Measurements from ENCODE around the gene KCNAB2. TPM values are rescaled to one million over a fixed set of nuclear protein-coding genes. Genes with fewer than 3 reads are reported as not detected.

The KCNAB2 gene
- total RNA-seq, 2 donors from 2014 or later = 4.7 to 6.4 TPM

- no peaks in the 10 kb centered on the region for H3K36me3 ChIP-seq
- no peaks in the 10 kb centered on the region for H3K9me3 ChIP-seq
- TF ChIP-seq, protein P1, sequence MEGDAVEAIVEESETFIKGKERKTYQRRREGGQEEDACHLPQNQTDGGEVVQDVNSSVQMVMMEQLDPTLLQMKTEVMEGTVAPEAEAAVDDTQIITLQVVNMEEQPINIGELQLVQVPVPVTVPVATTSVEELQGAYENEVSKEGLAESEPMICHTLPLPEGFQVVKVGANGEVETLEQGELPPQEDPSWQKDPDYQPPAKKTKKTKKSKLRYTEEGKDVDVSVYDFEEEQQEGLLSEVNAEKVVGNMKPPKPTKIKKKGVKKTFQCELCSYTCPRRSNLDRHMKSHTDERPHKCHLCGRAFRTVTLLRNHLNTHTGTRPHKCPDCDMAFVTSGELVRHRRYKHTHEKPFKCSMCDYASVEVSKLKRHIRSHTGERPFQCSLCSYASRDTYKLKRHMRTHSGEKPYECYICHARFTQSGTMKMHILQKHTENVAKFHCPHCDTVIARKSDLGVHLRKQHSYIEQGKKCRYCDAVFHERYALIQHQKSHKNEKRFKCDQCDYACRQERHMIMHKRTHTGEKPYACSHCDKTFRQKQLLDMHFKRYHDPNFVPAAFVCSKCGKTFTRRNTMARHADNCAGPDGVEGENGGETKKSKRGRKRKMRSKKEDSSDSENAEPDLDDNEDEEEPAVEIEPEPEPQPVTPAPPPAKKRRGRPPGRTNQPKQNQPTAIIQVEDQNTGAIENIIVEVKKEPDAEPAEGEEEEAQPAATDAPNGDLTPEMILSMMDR (IDR thresholded peaks at IDR 0.05) = no peak
- H3K27me3 ChIP-seq = no peaks in the 10 kb centered on the region
- no peak overlapping the region for H3K4me3 ChIP-seq
- no peak for DNase-seq
- intact Hi-C loops (cut with DNase I) = no loop called here
- no peaks in the 10 kb centered on the region for H3K4me1 ChIP-seq
- no peak overlapping the region for H3K27ac ChIP-seq
- no peak overlapping the region for H3K9ac ChIP-seq (ENCODE audit: low read depth in 2 of 2, low read length in 2 of 2)
Observed at GRCh38 chr1:6103111-6103853, 57.6 kb downstream of the KCNAB2 start.

DNA sequence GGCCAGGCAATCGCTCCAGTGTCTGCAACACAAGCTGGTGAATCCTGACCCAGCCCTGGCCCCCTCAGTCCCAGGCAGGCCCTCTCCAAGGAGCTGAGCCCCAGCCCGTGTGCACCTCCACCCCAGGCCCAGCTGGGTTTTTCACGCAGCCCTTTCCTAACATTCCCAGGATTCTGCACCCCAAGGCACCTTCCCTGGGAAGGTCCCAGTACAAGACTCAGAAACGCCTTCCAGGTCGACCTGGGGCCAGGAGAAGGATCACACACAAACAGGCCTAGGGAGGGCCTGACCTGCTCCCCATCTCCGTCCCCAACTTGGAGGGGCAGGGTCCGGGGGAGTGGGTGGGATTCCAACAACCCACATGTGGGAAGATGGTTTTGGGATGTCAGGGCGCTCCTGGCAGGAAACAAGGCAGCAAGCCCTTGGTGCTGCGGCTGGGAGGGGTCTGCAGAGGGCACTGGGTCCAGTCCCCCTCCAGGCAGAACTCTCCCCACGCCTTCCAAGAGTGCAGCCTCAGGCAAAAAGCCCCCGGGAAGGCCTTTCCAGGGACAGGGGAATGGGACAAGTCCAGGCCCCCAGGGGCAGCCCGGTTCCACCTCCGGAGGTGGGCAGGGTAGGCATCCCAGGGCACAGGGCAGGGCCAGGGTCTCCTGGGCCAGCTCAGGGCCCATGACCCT, 58.3 kb downstream of the KCNAB2 start:
- Histone ChIP-seq H3K9me3 (no peaks in the 10 kb centered on the region), H3K36me3 (no peaks in the 10 kb centered on the region), H3K4me3 (no peak overlapping the region), H3K9ac (ENCODE audit: low read depth in 2 of 2, low read length in 2 of 2) (no peak overlapping the region), H3K27me3 (no peaks in the 10 kb centered on the region), H3K4me1 (no peaks in the 10 kb centered on the region), H3K27ac (no peak overlapping the region)
- no peak for DNase-seq
- intact Hi-C loops (cut with DNase I) = no loop called here
- TF ChIP-seq, protein P1 (IDR thresholded peaks at IDR 0.05) = no peak

DNA sequence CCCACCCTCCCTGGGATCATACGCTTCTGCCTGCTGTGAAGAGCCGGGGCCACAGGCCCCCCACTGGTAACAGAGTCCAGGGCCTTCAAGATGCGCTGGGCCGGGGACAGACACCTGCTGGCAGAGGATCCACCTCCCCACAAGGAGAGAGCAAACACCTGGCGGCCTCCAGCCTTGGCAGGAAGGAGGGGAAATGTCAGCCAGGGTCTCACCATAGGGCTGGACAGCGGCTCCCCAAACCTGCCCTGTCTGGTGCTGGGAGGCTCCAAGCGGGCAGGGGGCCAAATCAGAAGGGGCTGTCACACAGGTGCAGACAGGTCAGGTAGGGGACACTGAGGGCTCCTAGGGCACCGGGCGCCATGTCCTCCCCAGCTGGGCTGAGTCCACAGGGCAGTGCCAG, 58.9 kb downstream of the KCNAB2 start:
- DNase-seq = no peak

DNA sequence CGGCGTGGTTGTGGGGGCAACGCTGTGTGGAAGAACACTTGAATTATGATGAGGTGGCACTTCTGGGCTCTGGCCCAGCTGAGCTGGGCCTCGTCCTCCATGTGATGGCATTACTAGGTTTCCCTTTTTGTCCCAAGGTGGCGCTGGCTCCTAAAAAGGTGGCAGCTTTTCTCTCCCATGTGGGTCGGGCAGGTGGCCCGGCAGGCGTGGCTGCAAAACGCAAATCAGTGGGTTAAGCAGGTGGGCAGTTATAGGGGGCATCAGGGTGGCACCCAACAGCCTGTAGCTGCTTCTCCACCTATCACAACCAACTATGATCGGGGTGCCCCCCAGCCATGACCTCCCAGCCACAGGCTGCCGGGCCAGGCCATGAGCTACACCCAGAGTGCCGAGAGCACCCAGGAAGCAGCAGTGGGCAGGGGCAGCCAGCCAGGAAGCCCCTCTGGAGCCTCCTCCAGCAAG, 59.6 kb downstream of the KCNAB2 start:
- no peaks in the 10 kb centered on the region for H3K4me1 ChIP-seq
- no peak overlapping the region for H3K9ac ChIP-seq (ENCODE audit: low read depth in 2 of 2, low read length in 2 of 2)
- intact Hi-C loops (cut with DNase I) = no loop called here
- H3K9me3 ChIP-seq = no peaks in the 10 kb centered on the region
- no peak for DNase-seq
- no peak overlapping the region for H3K4me3 ChIP-seq
- no peak overlapping the region for H3K27ac ChIP-seq
- no peaks in the 10 kb centered on the region for H3K36me3 ChIP-seq
- TF ChIP-seq, protein P1 (IDR thresholded peaks at IDR 0.05) = no peak
- no peaks in the 10 kb centered on the region for H3K27me3 ChIP-seq

More for the DNA sequence above, 58.9 kb downstream of the KCNAB2 start:
- Histone ChIP-seq H3K4me3 (no peak overlapping the region), H3K36me3 (no peaks in the 10 kb centered on the region), H3K4me1 (no peaks in the 10 kb centered on the region), H3K9ac (ENCODE audit: low read depth in 2 of 2, low read length in 2 of 2) (no peak overlapping the region), H3K9me3 (no peaks in the 10 kb centered on the region), H3K27me3 (no peaks in the 10 kb centered on the region), H3K27ac (no peak overlapping the region)
- TF ChIP-seq, protein P1 (IDR thresholded peaks at IDR 0.05) = no peak
- intact Hi-C loops (cut with DNase I) = no loop called here

DNA sequence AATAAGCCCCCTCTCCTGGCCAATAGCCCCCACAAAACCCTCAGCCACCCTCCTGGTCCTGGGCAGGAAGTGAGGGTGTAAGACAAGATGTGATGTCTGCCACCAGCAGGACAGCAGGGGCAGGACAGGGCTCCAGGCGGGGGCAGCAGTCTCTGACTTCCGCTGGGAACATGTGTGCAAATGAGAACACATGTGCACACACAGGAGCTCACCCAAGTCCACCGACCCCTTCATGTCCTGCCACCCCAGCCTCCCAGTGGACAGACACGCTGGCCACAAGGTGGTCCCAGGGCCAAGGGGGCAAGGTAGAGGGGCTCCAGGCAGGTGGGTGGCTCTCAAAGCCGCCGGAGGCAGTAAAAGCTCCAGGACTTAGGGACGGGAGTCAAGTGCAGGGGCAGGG, 60.1 kb downstream of the KCNAB2 start:
- TF ChIP-seq, protein P1 (IDR thresholded peaks at IDR 0.05) = no peak
- H3K9me3 ChIP-seq = no peaks in the 10 kb centered on the region
- intact Hi-C loops (cut with DNase I) = no loop called here

More for the DNA sequence above, 60.1 kb downstream of the KCNAB2 start:
- Histone ChIP-seq H3K36me3 (no peaks in the 10 kb centered on the region), H3K9ac (ENCODE audit: low read depth in 2 of 2, low read length in 2 of 2) (no peak overlapping the region), H3K4me3 (no peak overlapping the region), H3K27me3 (no peaks in the 10 kb centered on the region), H3K4me1 (no peaks in the 10 kb centered on the region), H3K27ac (no peak overlapping the region)
- DNase-seq = no peak
